Mucosa of rectum (tissue), 2 donors: Measurements from ENCODE around the gene RAB37.

ENCODE experiments used
- H3K27ac ChIP-seq, 2 donors: one replicate each; pipeline ENCODE4 v1.7.0; 2013; ENCODE audit warnings: inconsistent platforms in 2 of 2, low read depth in 2 of 2, low read length in 2 of 2
- H3K27me3 ChIP-seq, 2 donors: one replicate each; pipeline ENCODE4 v1.7.0; 2013; ENCODE audit warnings: low read length in 2 of 2; ENCODE audit not compliant: control insufficient read depth in 2 of 2, insufficient read depth in 2 of 2
- H3K36me3 ChIP-seq, 2 donors: one replicate each; pipeline ENCODE4 v1.7.0; 2013; ENCODE audit warnings: low read length in 2 of 2; ENCODE audit not compliant: control insufficient read depth in 2 of 2, insufficient read depth in 2 of 2
- H3K4me1 ChIP-seq, 2 donors: one replicate each; pipeline ENCODE4 v1.7.0; 2013; ENCODE audit warnings: low read length in 2 of 2, mild to moderate bottlenecking in 1 of 2; ENCODE audit not compliant: control insufficient read depth in 2 of 2, insufficient read depth in 2 of 2
- H3K4me3 ChIP-seq, 2 donors: one replicate each; pipeline ENCODE4 v1.7.0; 2013; ENCODE audit warnings: low read length in 2 of 2
- H3K9ac ChIP-seq, 2 donors: one replicate each; pipeline ENCODE4 v1.7.0; 2013; ENCODE audit warnings: low read length in 2 of 2, low read depth in 1 of 2, mild to moderate bottlenecking in 1 of 2
- H3K9me3 ChIP-seq, 2 donors: one replicate each; pipeline ENCODE4 v1.7.0; 2013; ENCODE audit warnings: low read length in 2 of 2; ENCODE audit not compliant: control insufficient read depth in 2 of 2
- donor health status: healthy.
- donor health status: Normal muscosa, but diverticular disease.

Gene RAB37

GRCh38 chr17:74744349-74744713 is 7.3 kb downstream of the RAB37 start:
- H3K27ac ChIP-seq: peak overlapping the region in 1 of 2 donors; percentile 72
- no peaks in the 10 kb centered on the region for H3K27me3 ChIP-seq
- H3K4me3 ChIP-seq: no peak overlapping the region
- peak overlapping the region in 1 of 2 donors; percentile 66 for H3K9ac ChIP-seq
- H3K36me3 ChIP-seq: no peaks in the 10 kb centered on the region
- H3K4me1 ChIP-seq: peaks cover 28 to 39% of the 10 kb centered on the region in 2 donors
- H3K9me3 ChIP-seq: no peaks in the 10 kb centered on the region

GRCh38 chr17:74744714-74745547 is 7.9 kb downstream of the RAB37 start:
- Histone ChIP-seq H3K4me3 (peak overlapping the region; percentile 60 to 61), H3K27ac (peak overlapping the region; percentile 72 to 79), H3K27me3 (no peaks in the 10 kb centered on the region), H3K4me1 (peaks cover 31 to 40% of the 10 kb centered on the region in 2 donors), H3K9ac (peak overlapping the region; percentile 66), H3K36me3 (no peaks in the 10 kb centered on the region), H3K9me3 (no peaks in the 10 kb centered on the region)

GRCh38 chr17:74745548-74746177 is 8.6 kb downstream of the RAB37 start:
- H3K36me3 ChIP-seq: no peaks in the 10 kb centered on the region
- no peaks in the 10 kb centered on the region for H3K9me3 ChIP-seq
- H3K9ac ChIP-seq: no peak overlapping the region
- no peak overlapping the region for H3K4me3 ChIP-seq
- H3K27ac ChIP-seq: peak overlapping the region in 1 of 2 donors; percentile 72
- H3K27me3 ChIP-seq: no peaks in the 10 kb centered on the region
- H3K4me1 ChIP-seq: peaks cover 37 to 47% of the 10 kb centered on the region in 2 donors

GRCh38 chr17:74746376-74746775 is 9.3 kb downstream of the RAB37 start:
- no peak overlapping the region for H3K27ac ChIP-seq
- H3K4me3 ChIP-seq: no peak overlapping the region
- peaks cover 44 to 48% of the 10 kb centered on the region in 2 donors for H3K4me1 ChIP-seq
- no peaks in the 10 kb centered on the region for H3K36me3 ChIP-seq
- no peak overlapping the region for H3K9ac ChIP-seq
- H3K9me3 ChIP-seq: no peaks in the 10 kb centered on the region
- H3K27me3 ChIP-seq: no peaks in the 10 kb centered on the region

GRCh38 chr17:74746922-74747321 is 9.9 kb downstream of the RAB37 start:
- Histone ChIP-seq H3K9me3 (no peaks in the 10 kb centered on the region), H3K4me1 (peaks cover 46 to 47% of the 10 kb centered on the region in 2 donors), H3K27me3 (no peaks in the 10 kb centered on the region), H3K36me3 (no peaks in the 10 kb centered on the region), H3K9ac (no peak overlapping the region), H3K27ac (peak overlapping the region in 1 of 2 donors; percentile 12), H3K4me3 (no peak overlapping the region)

GRCh38 chr17:74748279-74748528 is 11.1 kb downstream of the RAB37 start:
- Histone ChIP-seq H3K4me3 (peak overlapping the region; percentile 59 to 66), H3K36me3 (peaks cover 0 to 2% of the 10 kb centered on the region in 2 donors), H3K4me1 (peaks cover 46 to 50% of the 10 kb centered on the region in 2 donors), H3K27ac (peak overlapping the region; percentile 63 to 64), H3K27me3 (no peaks in the 10 kb centered on the region), H3K9me3 (no peaks in the 10 kb centered on the region), H3K9ac (peak overlapping the region; percentile 60 to 64)

GRCh38 chr17:74748529-74749278 is 11.6 kb downstream of the RAB37 start, which contains the start of gene NHERF1:
Gene NHERF1, plus strand, starts transcription at chr17:74748628. Its CDS starts 219 bp downstream, at chr17:74748847.
- H3K9ac ChIP-seq: peak within 1 kb of the TSS; percentile 83 to 88
- H3K4me3 ChIP-seq: peak within 1 kb of the TSS; percentile 77 to 84
- H3K4me1 ChIP-seq: peaks cover 46 to 52% of the 10 kb centered on the region in 2 donors
- peaks cover 0 to 2% of the 10 kb centered on the region in 2 donors for H3K36me3 ChIP-seq
- peak within 1 kb of the TSS; percentile 78 to 86 for H3K27ac ChIP-seq
- no peaks in the 10 kb centered on the region for H3K27me3 ChIP-seq
- H3K9me3 ChIP-seq: no peaks in the 10 kb centered on the region

GRCh38 chr17:74749279-74750038 is 12.4 kb downstream of the RAB37 start:
- Histone ChIP-seq H3K9me3 (no peaks in the 10 kb centered on the region), H3K36me3 (peaks cover 0 to 2% of the 10 kb centered on the region in 2 donors), H3K27ac (peak overlapping the region; percentile 78 to 86), H3K4me3 (peak overlapping the region; percentile 77 to 84), H3K9ac (peak overlapping the region; percentile 83 to 88), H3K4me1 (peaks cover 41 to 48% of the 10 kb centered on the region in 2 donors), H3K27me3 (no peaks in the 10 kb centered on the region)

- Histone ChIP-seq H3K27ac (peak overlapping the region; percentile 78 to 86), H3K4me1 (peaks cover 39 to 42% of the 10 kb centered on the region in 2 donors), H3K4me3 (peak overlapping the region; percentile 77 to 84), H3K27me3 (no peaks in the 10 kb centered on the region), H3K9ac (peak overlapping the region; percentile 83 to 88), H3K9me3 (no peaks in the 10 kb centered on the region), H3K36me3 (peaks cover 2 to 3% of the 10 kb centered on the region in 2 donors)
These were observed 12.9 kb downstream of the RAB37 start for GRCh38 chr17:74750039-74750326.
